ENCODE data around the gene CCL25.
"Not testable (repeated sequence)": the region's sequence is repeated elsewhere in the genome, so short reads cannot be mapped to it uniquely, and the experiment has no call there.

Gene CCL25

GRCh38 chr19:8101311-8101710 is 48.8 kb downstream of the CCL25 start:
- TF ChIP-seq, protein P1, sequence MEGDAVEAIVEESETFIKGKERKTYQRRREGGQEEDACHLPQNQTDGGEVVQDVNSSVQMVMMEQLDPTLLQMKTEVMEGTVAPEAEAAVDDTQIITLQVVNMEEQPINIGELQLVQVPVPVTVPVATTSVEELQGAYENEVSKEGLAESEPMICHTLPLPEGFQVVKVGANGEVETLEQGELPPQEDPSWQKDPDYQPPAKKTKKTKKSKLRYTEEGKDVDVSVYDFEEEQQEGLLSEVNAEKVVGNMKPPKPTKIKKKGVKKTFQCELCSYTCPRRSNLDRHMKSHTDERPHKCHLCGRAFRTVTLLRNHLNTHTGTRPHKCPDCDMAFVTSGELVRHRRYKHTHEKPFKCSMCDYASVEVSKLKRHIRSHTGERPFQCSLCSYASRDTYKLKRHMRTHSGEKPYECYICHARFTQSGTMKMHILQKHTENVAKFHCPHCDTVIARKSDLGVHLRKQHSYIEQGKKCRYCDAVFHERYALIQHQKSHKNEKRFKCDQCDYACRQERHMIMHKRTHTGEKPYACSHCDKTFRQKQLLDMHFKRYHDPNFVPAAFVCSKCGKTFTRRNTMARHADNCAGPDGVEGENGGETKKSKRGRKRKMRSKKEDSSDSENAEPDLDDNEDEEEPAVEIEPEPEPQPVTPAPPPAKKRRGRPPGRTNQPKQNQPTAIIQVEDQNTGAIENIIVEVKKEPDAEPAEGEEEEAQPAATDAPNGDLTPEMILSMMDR (IDR thresholded peaks at IDR 0.05; ENCODE audit: control insufficient read depth, insufficient read depth, low read depth, low read length, missing control alignments) = no peak
- DNase-seq (ENCODE audit: low read depth) = no peak
- H3K4me3 ChIP-seq (ENCODE audit: control insufficient read depth, low read depth, low read length) = no peak overlapping the region

DNA sequence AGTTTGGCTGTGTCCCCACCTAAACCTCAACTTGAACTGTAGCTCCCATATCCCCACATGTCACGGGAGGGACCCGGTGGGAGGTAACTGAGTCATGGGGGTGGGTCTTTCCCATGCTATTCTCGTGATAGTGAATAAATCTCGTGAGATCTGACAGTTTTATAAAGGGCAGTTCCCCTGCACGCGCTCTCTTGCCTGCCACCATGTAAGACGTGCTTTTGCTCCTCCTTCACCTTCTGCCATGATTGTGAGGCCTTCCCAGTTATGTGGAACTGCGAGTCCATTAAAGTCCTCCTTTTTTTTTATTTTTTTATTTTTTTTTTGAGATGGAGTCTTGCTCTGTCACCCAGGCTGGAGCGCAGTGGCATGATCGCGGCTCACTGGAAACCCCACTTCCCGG is 49.4 kb downstream of the CCL25 start:
- not testable (repeated sequence) for H3K4me3 ChIP-seq (ENCODE audit: control insufficient read depth, low read depth, low read length); DNase-seq (ENCODE audit: low read depth)

- no peak overlapping the region for H3K4me3 ChIP-seq (ENCODE audit: control insufficient read depth, low read depth, low read length)
- DNase-seq (ENCODE audit: low read depth) = no peak
- TF ChIP-seq, protein P1 (IDR thresholded peaks at IDR 0.05; ENCODE audit: control insufficient read depth, insufficient read depth, low read depth, low read length, missing control alignments) = no peak
Measured at GRCh38 chr19:8105471-8105870, 52.9 kb downstream of the CCL25 start.

DNA sequence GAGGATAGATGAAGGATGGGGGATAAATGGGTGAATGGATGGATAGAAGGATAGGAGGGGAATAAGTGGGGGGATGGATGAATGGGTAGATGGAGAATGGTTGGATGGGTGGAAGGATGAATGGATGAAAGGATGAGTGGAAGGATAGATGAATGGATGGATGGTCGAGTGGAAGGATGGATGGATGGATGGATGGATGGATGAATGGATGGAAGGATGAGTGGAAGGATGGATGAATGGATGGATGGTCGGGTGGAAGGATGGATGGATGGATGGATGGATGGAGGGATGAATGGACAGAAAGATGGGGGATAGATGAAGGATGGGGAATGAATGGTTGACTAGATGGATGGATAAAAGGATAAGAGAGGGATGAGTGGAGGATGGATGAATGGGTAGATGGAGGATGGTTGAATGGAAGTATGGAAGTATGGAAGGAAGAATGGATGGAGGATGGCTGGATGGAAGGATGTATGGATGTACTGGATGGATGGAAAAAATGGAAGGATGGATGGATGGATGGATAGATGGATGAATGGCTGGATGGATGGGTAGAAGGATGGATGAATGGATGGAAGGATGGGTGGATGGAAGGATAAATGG is 54.8 kb downstream of the CCL25 start:
- TF ChIP-seq, protein P1 (IDR thresholded peaks at IDR 0.05; ENCODE audit: control insufficient read depth, insufficient read depth, low read depth, low read length, missing control alignments) = no peak
- no peak for DNase-seq (ENCODE audit: low read depth)
- no peak overlapping the region for H3K4me3 ChIP-seq (ENCODE audit: control insufficient read depth, low read depth, low read length)

- TF ChIP-seq, protein P1 (IDR thresholded peaks at IDR 0.05; ENCODE audit: control insufficient read depth, insufficient read depth, low read depth, low read length, missing control alignments) = no peak
- H3K4me3 ChIP-seq (ENCODE audit: control insufficient read depth, low read depth, low read length) = no peak overlapping the region
- DNase-seq (ENCODE audit: low read depth) = no peak
Measured at GRCh38 chr19:8108560-8109445, 56.2 kb downstream of the CCL25 start.

- no peak overlapping the region for H3K4me3 ChIP-seq (ENCODE audit: control insufficient read depth, low read depth, low read length)
- TF ChIP-seq, protein P1 (IDR thresholded peaks at IDR 0.05; ENCODE audit: control insufficient read depth, insufficient read depth, low read depth, low read length, missing control alignments) = no peak
- no peak for DNase-seq (ENCODE audit: low read depth)
Measured at GRCh38 chr19:8109455-8109854, 56.9 kb downstream of the CCL25 start.

Data from AG09309 (cell line).